ENCODE results near the gene ZNF605. TPM values are rescaled to one million over a fixed set of nuclear protein-coding genes. Genes with fewer than 3 reads are reported as not detected.
A peak's percentile ranks its signal among the peaks of the same experiment; 100 is the strongest.
"Not testable (repeated sequence)": the region's sequence is repeated elsewhere in the genome, so short reads cannot be mapped to it uniquely, and the experiment has no call there.

Gene ZNF605
- total RNA-seq, 1 donor from 2014 or later = 28.8 TPM

DNA sequence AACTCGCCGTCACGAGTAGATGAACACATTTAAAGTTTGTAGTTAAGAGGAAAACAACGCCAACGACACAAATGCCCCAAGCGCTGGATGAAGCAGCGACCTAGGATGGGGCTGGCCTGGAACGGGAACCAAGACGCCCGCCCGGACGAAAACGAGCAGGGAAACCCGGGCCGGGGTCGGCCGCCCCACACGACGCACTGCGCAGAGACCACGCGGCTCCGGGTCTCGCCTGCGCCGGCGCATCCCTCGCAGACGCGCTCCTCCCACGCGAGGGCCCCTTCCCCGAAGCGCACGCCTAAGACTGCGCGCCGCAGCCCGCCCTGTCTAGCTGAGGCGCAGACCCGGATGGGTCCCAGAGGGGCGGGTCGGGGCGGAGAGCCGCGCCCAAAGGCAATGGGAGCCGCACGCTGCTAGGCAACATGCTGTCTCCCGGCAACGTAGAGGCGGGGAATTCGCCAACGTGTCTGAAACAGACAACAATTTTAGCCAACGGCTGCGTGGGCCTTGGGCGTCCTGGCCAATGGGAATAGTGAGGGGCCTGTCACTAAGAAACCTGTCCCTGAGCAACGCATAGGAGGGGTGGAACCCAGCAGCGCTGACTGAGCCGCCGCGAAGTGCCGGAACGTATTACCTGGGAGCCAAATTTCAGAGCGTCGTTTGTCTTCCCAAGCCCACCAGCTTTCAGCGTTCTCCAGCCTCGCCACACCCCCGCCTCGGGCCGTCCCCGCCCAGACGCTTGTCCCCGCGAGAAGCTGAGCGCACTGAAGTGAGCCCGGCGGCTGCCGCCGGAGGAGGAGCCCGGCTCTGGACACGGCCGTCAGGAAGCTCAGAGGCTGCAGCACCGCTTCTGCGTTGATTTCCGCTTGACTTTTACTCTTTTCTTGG, 47.7 kb downstream of the ZNF605 start:
- Mint-ChIP-seq H3K27me3 (peaks cover 26% of the 10 kb centered on the region), H3K36me3 (ENCODE audit: insufficient read depth) (peaks cover 10% of the 10 kb centered on the region), H3K4me1 (ENCODE audit: low read depth) (peaks cover 2% of the 10 kb centered on the region), H3K9me3 (ENCODE audit: low read depth) (peaks cover 19% of the 10 kb centered on the region), H3K4me3 (ENCODE audit: low read depth) (peak overlapping the region; percentile 85), H3K27ac (peak overlapping the region; percentile 91)
- TF ChIP-seq CTCF (IDR thresholded peaks at IDR 0.05; ENCODE audit: unreplicated experiment) = no peak
- peak; percentile 91 for DNase-seq (ENCODE audit: low spot score, unreplicated experiment)

DNA sequence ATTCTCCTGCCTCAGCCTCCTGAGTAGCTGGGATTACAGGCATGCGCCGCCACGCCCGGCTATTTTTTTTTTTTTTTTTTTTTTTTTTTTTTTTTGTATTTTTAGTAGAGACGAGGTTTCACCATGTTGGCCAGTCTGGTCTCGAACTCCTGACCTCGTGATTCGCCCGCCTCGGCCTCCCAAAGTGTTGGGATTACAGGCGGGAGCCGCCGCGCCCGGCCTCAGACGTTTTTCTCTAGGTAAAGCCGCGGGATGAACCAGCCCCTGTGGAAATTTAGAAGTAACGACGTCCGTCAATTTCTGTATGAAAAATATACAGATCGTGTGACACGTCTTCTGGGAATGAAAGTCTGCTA, 48.3 kb downstream of the ZNF605 start:
- not testable (repeated sequence) for H3K4me1 Mint-ChIP-seq (ENCODE audit: low read depth); DNase-seq (ENCODE audit: low spot score, unreplicated experiment); H3K27ac Mint-ChIP-seq; H3K36me3 Mint-ChIP-seq (ENCODE audit: insufficient read depth)
- H3K4me3 Mint-ChIP-seq (ENCODE audit: low read depth) = peak overlapping the region; percentile 85
- peaks cover 19% of the 10 kb centered on the region for H3K9me3 Mint-ChIP-seq (ENCODE audit: low read depth)
- H3K27me3 Mint-ChIP-seq = peaks cover 27% of the 10 kb centered on the region

- peaks cover 2% of the 10 kb centered on the region for H3K4me1 Mint-ChIP-seq (ENCODE audit: low read depth)
- no peak overlapping the region for H3K27ac Mint-ChIP-seq
- TF ChIP-seq CTCF (IDR thresholded peaks at IDR 0.05; ENCODE audit: unreplicated experiment) = no peak
- no peak for DNase-seq (ENCODE audit: low spot score, unreplicated experiment)
- peaks cover 16% of the 10 kb centered on the region for H3K9me3 Mint-ChIP-seq (ENCODE audit: low read depth)
- H3K36me3 Mint-ChIP-seq (ENCODE audit: insufficient read depth) = peaks cover 8% of the 10 kb centered on the region
- H3K4me3 Mint-ChIP-seq (ENCODE audit: low read depth) = peak overlapping the region; percentile 31
- H3K27me3 Mint-ChIP-seq = peaks cover 27% of the 10 kb centered on the region
Measured at GRCh38 chr12:132907216-132907615, 48.9 kb downstream of the ZNF605 start.

GRCh38 chr12:132904718-132905328, 51.3 kb downstream of the ZNF605 start:
- Mint-ChIP-seq H3K4me1 (ENCODE audit: low read depth) (peaks cover 2% of the 10 kb centered on the region), H3K36me3 (ENCODE audit: insufficient read depth) (peaks cover 2% of the 10 kb centered on the region), H3K4me3 (ENCODE audit: low read depth) (no peak overlapping the region), H3K27ac (no peak overlapping the region), H3K27me3 (peaks cover 27% of the 10 kb centered on the region), H3K9me3 (ENCODE audit: low read depth) (peaks cover 6% of the 10 kb centered on the region)
- DNase-seq (ENCODE audit: low spot score, unreplicated experiment) = peak; percentile 53
- TF ChIP-seq CTCF (IDR thresholded peaks at IDR 0.05; ENCODE audit: unreplicated experiment) = peak; percentile 67

- Mint-ChIP-seq H3K4me1 (ENCODE audit: low read depth) (no peaks in the 10 kb centered on the region), H3K9me3 (ENCODE audit: low read depth) (peaks cover 3% of the 10 kb centered on the region), H3K27ac (no peak overlapping the region), H3K36me3 (ENCODE audit: insufficient read depth) (no peaks in the 10 kb centered on the region), H3K4me3 (ENCODE audit: low read depth) (no peak overlapping the region), H3K27me3 (peaks cover 2% of the 10 kb centered on the region)
- no peak for TF ChIP-seq CTCF (IDR thresholded peaks at IDR 0.05; ENCODE audit: unreplicated experiment)
- DNase-seq (ENCODE audit: low spot score, unreplicated experiment) = no peak
Measured at GRCh38 chr12:132899033-132899432, 57.1 kb downstream of the ZNF605 start.
